RCC 7860 (cell line): ENCODE measurements around the gene BCAP31.
"Not testable (repeated sequence)": the region's sequence is repeated elsewhere in the genome, so short reads cannot be mapped to it uniquely, and the experiment has no call there.

Source experiments
- DNase-seq: peaks from one replicate; pipeline ENCODE4 v3.0.0-alpha.2; 2015; ENCODE audit warnings: low spot score
- FAIRE-seq: peaks from 2 replicates; lab custom pipeline; 2012; peaks lifted over from hg19 to GRCh38; lab: Jason Lieb, UNC

Gene BCAP31

DNA sequence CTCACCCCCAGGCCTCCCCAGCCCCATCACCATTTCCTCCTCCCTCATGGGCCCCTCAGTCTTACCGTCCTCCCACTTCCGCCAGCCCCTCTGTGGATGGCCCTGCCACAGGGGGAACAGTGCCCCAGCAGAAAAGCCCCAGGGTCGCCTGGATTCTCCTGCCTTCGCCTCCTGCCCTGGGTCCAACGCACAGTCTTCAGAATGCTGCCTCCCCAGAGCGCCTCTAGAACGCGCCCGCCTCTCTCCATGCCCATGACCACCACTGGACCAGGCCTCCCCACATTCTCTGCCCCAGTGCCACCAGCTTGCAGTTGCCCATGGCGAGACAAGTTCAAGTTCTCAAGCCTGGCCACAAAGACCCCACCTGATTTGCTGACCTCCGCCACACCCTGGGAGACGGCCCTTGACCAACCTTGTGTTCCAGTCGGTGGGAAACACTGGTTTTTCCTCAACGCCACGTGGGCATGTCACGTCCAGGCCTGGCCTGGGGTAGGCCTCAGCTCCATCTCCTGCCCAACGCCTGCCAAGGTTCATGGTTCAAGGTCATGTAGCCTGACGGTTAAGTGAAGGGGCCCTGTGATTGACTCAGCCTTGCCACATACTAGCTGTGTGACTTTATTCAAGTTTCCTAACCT, 39.2 kb upstream of the BCAP31 start:
- DNase-seq, result no peak
- no peak for FAIRE-seq

DNA sequence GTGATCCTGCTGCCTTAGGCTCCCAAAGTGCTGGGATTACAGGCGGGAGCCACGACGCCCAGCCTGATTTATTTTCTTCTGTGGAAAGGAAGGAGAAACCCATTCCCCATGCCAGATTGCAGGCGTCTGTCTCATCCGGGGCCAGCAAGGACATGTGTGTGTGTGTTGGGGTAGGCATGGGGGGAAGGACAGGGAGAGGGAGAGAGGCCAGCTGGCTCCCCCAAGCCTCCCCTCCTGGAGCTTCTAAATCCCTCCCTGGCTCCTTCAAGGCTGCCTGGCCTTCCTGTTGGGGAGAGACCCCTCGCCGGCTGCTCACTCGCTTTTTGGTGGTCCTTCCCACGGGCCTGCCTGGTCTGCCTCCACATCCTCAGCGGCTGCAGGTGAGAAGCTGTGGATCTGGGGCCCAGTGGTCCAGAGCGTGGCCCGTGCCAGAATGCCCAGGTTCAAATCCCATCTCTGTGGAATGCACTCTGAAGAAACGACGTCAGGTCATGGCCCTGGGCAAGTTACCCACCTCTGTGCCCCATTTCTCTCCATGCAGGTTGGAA, 38.5 kb upstream of the BCAP31 start:
- no peak for FAIRE-seq

DNA sequence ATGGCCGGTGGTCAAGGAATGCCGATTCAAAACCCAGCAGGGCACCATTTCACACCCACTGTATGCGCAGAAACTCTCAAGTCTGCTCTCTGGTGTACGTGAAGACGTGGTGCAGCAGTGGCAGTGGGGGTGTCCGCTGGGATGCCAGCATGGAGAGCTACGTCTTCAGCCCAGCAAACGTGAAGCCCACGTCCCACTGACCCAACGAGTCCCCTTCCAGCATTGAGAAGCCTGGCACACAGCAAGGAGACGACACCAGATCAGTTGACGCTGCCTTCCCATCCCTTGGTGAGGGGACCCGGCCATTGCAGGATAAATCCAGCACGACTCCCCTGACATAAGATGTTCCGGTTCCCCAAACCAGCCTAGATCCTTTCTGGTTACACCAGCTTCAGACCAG, 37.7 kb upstream of the BCAP31 start:
- DNase-seq, result no peak
- FAIRE-seq, result no peak

More for the DNA sequence above, 38.5 kb upstream of the BCAP31 start:
- DNase-seq, result no peak

DNA sequence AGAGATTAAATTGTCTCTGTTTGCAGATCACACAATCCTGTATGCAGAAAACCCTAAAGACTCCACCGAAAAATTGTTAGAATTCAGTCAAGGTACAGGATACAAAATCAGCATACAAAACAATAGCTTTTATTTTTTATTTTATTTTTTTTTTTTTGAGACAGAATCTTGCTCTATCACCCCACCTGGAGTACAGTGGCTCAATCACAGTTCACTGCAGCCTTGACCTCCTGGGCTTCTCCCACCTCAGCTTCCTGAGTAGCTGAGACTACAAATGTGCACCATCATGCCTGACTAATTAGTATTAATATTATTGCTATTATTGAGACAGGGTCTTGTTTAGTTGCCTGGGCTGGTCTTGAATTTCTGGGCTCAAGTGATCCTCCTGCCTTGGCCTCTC, 30.9 kb upstream of the BCAP31 start:
- no peak for FAIRE-seq
- DNase-seq, result no peak

DNA sequence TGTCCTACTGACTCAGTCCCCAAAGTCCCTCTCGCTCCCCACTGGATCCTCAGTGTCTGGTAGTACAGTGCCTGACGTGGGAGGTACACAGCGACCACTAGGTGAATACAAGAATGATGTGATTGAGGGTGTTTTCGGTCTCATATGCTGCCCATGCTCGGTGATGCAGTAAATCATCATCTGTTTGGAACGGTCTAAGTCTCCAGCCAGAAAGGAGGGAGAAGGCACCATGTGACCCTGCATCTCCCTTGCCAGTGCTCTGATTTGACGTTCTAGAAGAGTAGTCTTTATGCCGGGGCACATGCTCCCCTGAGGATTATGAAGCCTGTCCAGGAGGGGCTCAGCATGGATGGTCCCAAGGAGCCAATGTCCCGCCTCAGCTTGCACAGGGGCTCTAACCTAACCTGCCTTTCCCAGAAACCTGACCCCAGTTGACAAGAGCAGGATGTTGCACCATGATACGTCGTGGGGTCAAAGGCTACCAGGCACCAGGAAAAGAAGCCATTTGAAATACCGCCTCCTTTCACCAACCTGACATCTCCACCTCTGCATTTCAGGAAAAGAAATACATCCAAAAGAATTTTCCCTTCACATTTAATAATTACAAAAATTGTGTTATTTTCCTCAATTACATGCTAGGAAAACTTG, 26.1 kb upstream of the BCAP31 start:
- FAIRE-seq, result no peak
- no peak for DNase-seq

- not testable (repeated sequence) for FAIRE-seq, DNase-seq
These were observed 24.8 kb upstream of the BCAP31 start for GRCh38 chrX:153749017-153749416.

DNA sequence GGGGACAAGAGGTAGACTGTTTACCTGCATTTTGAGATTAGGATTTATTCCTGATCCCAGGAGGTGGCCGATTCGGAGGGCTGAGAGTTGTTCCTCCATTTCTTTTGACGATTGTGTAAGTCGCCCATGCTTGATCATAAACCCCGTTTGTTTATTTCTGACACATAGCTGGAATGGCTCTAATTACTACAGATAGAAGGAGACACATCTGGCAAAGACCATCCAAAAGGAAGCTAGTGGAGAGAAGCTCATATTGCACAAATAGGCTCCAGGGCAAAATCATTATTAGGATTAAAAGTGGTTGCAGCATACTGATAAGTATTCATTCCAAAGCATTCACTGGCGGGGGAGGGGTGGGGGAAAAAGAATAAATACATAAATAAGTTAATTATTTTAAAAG, 22.8 kb upstream of the BCAP31 start:
- not testable (repeated sequence) for FAIRE-seq

DNA sequence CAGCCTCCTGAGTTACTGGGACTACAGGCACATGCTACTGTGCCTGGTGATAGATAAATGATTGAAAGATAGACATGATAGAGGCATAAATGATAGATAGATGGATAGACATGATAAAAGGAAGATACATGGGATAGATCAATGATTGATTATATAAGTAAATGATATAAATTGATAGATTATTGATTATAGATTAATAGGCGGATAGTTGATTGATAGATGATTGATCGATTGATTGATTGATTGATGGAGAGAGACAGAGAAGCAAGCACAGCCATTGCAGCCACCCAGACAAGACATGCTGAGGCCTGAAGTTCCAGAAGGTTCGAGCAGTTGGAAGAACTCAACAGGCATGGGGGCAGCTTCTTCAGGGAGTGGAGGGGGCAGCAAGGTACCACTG, 22.2 kb upstream of the BCAP31 start:
- DNase-seq (no peak), FAIRE-seq (no peak)

More for the DNA sequence above, 22.8 kb upstream of the BCAP31 start:
- not testable (repeated sequence) for DNase-seq

DNA sequence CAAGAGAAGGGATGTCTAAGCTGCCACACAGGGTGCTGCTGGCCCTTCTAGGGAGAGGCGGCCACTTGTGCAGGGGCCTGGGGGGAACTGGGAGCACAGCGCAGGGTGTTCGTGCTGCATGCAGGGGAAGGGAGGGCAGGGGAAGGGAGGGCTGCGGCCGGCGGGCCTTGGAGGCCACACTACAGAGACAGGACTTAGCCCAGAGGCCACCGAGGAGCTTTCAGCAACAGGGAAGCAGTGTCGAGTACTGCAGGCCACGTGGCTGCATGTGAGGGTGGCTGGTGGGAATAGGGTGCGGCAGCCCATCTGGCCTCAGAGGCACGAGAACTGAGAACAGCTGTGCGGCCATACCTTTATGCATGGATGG, 20.9 kb upstream of the BCAP31 start:
- not testable (repeated sequence) for DNase-seq, FAIRE-seq

DNA sequence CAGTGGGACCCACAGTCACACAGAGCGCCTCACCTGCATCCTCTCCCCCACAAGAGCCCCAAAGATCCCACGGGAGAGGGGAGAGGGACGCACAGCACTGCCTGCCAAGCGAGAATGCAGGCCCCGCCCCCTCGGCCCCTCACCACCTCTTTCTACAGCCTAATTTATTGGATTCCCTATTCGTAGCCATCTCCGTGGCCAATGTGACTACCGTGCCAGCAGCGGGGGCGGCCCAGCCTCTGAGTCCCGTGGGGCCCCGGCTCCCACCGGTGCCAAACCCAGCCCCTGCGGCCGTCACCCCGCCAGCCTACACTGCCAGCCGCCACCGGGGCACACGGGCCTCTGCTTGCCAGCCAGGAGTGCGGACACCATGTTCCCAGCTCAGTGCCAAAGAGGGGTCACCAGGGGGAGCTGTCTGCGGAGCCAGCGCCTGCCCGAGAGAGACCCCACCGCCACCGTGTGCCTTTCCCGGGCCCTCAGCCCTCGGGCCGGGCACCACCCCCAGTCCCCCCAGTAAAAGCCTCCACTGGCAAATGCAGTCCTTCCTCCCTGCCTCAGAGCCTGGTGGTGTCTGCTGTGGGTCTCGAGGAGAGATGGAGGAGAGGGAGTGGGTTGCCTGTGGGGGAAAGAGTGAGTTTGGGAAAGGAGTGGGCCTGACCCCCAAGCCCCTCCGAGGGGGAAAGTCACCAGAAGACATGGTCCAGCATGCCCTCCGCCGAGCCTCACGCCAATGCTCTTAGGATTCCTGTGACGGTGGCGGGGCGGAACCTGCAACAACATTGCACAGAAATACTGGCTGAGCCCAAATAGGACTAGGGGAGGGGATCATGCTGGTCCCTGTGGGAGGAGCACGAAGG, 20.3 kb upstream of the BCAP31 start:
- no peak for FAIRE-seq
- no peak for DNase-seq

GRCh38 chrX:153743468-153744209, 19.5 kb upstream of the BCAP31 start:
- not testable (repeated sequence) for FAIRE-seq, DNase-seq

GRCh38 chrX:153742796-153743467, 18.7 kb upstream of the BCAP31 start:
- DNase-seq, FAIRE-seq: not testable (repeated sequence)

GRCh38 chrX:153742111-153742510, 17.9 kb upstream of the BCAP31 start:
- DNase-seq, FAIRE-seq: not testable (repeated sequence)

- no peak for DNase-seq
- FAIRE-seq, result no peak
These were observed 17.3 kb upstream of the BCAP31 start for GRCh38 chrX:153741446-153741845.

GRCh38 chrX:153740631-153741222, 16.5 kb upstream of the BCAP31 start:
- DNase-seq (no peak), FAIRE-seq (no peak)

- FAIRE-seq, result no peak
- no peak for DNase-seq
These were observed 15.7 kb upstream of the BCAP31 start for GRCh38 chrX:153739754-153740486.

- no peak for DNase-seq
- no peak for FAIRE-seq
These were observed 13.9 kb upstream of the BCAP31 start for GRCh38 chrX:153738056-153738605.

DNA sequence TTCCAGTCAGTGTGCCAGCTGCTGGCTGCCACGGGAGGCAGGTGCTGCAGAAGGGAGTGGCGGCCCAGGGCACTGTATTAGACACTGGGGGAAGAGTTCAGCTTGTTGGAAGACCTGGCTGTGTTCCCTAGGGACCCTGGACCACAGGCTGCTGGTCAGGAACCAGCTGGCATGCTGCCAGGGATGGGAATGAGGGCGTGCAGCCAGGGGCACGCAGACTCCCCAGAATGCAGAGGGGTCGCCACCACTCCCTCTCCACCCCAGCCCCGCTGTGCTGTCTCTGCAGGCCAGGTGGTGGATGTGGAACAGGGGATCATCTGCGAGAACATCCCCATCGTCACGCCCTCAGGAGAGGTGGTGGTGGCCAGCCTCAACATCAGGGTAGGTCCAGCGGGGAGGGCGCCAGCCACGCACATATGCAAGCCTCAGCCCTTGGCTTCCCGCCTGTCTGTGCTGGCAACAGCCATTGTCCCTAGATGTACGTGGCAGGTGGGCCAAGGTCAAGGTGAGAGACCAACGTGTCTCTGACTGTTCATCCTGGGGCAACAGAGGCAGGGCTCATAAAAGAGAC, 12.8 kb upstream of the BCAP31 start:
- no peak for DNase-seq
- FAIRE-seq, result no peak
